Measurements from ENCODE around the gene KLHL40. TPM values are rescaled to one million over a fixed set of nuclear protein-coding genes. Genes with fewer than 3 reads are reported as not detected.

Gene KLHL40
- polyA plus RNA-seq, 1 donor from 2014 or later: not detected

- H3K9me3 ChIP-seq (ENCODE audit: low read length): no peaks in the 10 kb centered on the region
- H2AFZ ChIP-seq (ENCODE audit: low read depth, low read length): no peak overlapping the region
- no peak overlapping the region for H3K9ac ChIP-seq (ENCODE audit: low read length)
- no peak overlapping the region for H3K4me2 ChIP-seq (ENCODE audit: low read length)
- H3F3A ChIP-seq (ENCODE audit: insufficient read depth, low read length, poor library complexity, severe bottlenecking): no peaks in the 10 kb centered on the region
- no peaks in the 10 kb centered on the region for H4K20me1 ChIP-seq (ENCODE audit: insufficient read depth)
- H3K9me2 ChIP-seq (ENCODE audit: insufficient read depth, low read length): no peaks in the 10 kb centered on the region
- TF ChIP-seq SMC3 (conservative IDR thresholded peaks at IDR 0.05; ENCODE audit: poor library complexity) (no peak), REST (IDR thresholded peaks at IDR 0.05; ENCODE audit: borderline replicate concordance) (no peak), RAD21 (conservative IDR thresholded peaks at IDR 0.05) (no peak), CTCF (IDR thresholded peaks at IDR 0.05; ENCODE audit: poor library complexity, severe bottlenecking) (no peak), MXI1 (conservative IDR thresholded peaks at IDR 0.05; ENCODE audit: poor library complexity, severe bottlenecking) (no peak), POLR2AphosphoS5 (IDR thresholded peaks at IDR 0.05) (no peak), EZH2 (IDR thresholded peaks at IDR 0.05; ENCODE audit: borderline replicate concordance, insufficient read depth, low read length, poor library complexity, severe bottlenecking) (no peak), EP300 (conservative IDR thresholded peaks at IDR 0.05; ENCODE audit: poor library complexity, severe bottlenecking) (no peak), TAF1 (IDR thresholded peaks at IDR 0.05; ENCODE audit: low read depth) (no peak)
- H3K4me3 ChIP-seq (ENCODE audit: low read length): no peak overlapping the region
- no peaks in the 10 kb centered on the region for H3K79me2 ChIP-seq (replicated peaks; ENCODE audit: insufficient read depth, low read length)
- H3K36me3 ChIP-seq (ENCODE audit: insufficient read depth, low read length): no peaks in the 10 kb centered on the region
- H3K27ac ChIP-seq (ENCODE audit: low read length): no peak overlapping the region
- H3K27me3 ChIP-seq (ENCODE audit: insufficient read depth, low read depth, low read length): no peaks in the 10 kb centered on the region
These were observed 51.2 kb downstream of the KLHL40 start for GRCh38 chr3:42736531-42736930.

- TF ChIP-seq EZH2 (IDR thresholded peaks at IDR 0.05; ENCODE audit: borderline replicate concordance, insufficient read depth, low read length, poor library complexity, severe bottlenecking) (no peak), MXI1 (conservative IDR thresholded peaks at IDR 0.05; ENCODE audit: poor library complexity, severe bottlenecking) (no peak), SMC3 (conservative IDR thresholded peaks at IDR 0.05; ENCODE audit: poor library complexity) (no peak), CTCF (IDR thresholded peaks at IDR 0.05; ENCODE audit: poor library complexity, severe bottlenecking) (no peak), POLR2AphosphoS5 (IDR thresholded peaks at IDR 0.05) (no peak), TAF1 (IDR thresholded peaks at IDR 0.05; ENCODE audit: low read depth) (no peak), REST (IDR thresholded peaks at IDR 0.05; ENCODE audit: borderline replicate concordance) (no peak), RAD21 (conservative IDR thresholded peaks at IDR 0.05) (no peak), EP300 (conservative IDR thresholded peaks at IDR 0.05; ENCODE audit: poor library complexity, severe bottlenecking) (no peak)
These were observed 54.2 kb downstream of the KLHL40 start for GRCh38 chr3:42739401-42740158.

More at GRCh38 chr3:42739401-42740158, 54.2 kb downstream of the KLHL40 start:
- no peak overlapping the region for H3K9ac ChIP-seq (ENCODE audit: low read length)
- no peaks in the 10 kb centered on the region for H3K27me3 ChIP-seq (ENCODE audit: insufficient read depth, low read depth, low read length)
- no peaks in the 10 kb centered on the region for H4K20me1 ChIP-seq (ENCODE audit: insufficient read depth)
- no peak overlapping the region for H3K4me2 ChIP-seq (ENCODE audit: low read length)
- no peaks in the 10 kb centered on the region for H3F3A ChIP-seq (ENCODE audit: insufficient read depth, low read length, poor library complexity, severe bottlenecking)
- H3K79me2 ChIP-seq (replicated peaks; ENCODE audit: insufficient read depth, low read length): no peaks in the 10 kb centered on the region
- no peaks in the 10 kb centered on the region for H3K9me2 ChIP-seq (ENCODE audit: insufficient read depth, low read length)
- H3K4me3 ChIP-seq (ENCODE audit: low read length): no peak overlapping the region
- no peaks in the 10 kb centered on the region for H3K36me3 ChIP-seq (ENCODE audit: insufficient read depth, low read length)
- H2AFZ ChIP-seq (ENCODE audit: low read depth, low read length): no peak overlapping the region
- no peaks in the 10 kb centered on the region for H3K9me3 ChIP-seq (ENCODE audit: low read length)
- no peak overlapping the region for H3K27ac ChIP-seq (ENCODE audit: low read length)
